K562 (cell line): ENCODE measurements around the gene MTERF4. TPM values are rescaled to one million over a fixed set of nuclear protein-coding genes. Genes with fewer than 3 reads are reported as not detected.

Source experiments
- ATAC-seq: fragments of 200-7000 bp; cut with Tn5 transposase; 3 replicates; pipeline ENCODE4 v1.9.1; 2020; ENCODE audit warnings: moderate library complexity
- BruUV-seq: library from RNA; stranded (reverse); fragments of 400-500 nt; replicated peaks from 2 replicates; lab custom pipeline; 2021; lab: Mats Ljungman, UMichigan
- CTCF ChIA-PET: fragments of 300-600 bp; formaldehyde crosslinking; extraction: SDS; loops from one replicate; lab custom pipeline; 2021; ENCODE audit warnings: low intra/inter-chr PET ratio; lab: Yijun Ruan, JAX
- POLR2A ChIA-PET: fragments of 300-600, 350-650 bp; sonication (Branson Sonifier 250); formaldehyde crosslinking; extraction: SDS; loops from one replicate; lab custom pipeline; 2021; ENCODE audit warnings: antibody characterized with exemption, inconsistent platforms; lab: Yijun Ruan, JAX
- DNase-seq, 4 experiments: peaks; one replicate each; pipeline versions ENCODE4 v3.0.0 to v3.0.0-alpha.2; 2011 to 2018; ENCODE audit warnings: low spot score in 3 of 4, mixed read lengths in 3 of 4; ENCODE audit errors: extremely low read depth in 1 of 4
- FAIRE-seq: peaks from 2 replicates; lab custom pipeline; 2011; peaks lifted over from hg19 to GRCh38; lab: Jason Lieb, UNC
- H2AFZ ChIP-seq: 2 replicates; pipeline ENCODE4 v1.6.0; 2011; ENCODE audit warnings: low read depth, low read length, control low read depth, inconsistent platforms
- H3K27ac ChIP-seq: fragments of 200-600 bp; 3 replicates; pipeline ENCODE4 v1.8.0; 2011; ENCODE audit warnings: low read depth, mild to moderate bottlenecking, control low read depth, inconsistent platforms, low read length, moderate library complexity, mixed read lengths; ENCODE audit errors: extremely low read depth
- H3K27me3 ChIP-seq, 2 experiments: fragments of 300-600 bp in 1 of 2; 2 replicates in 1 of 2; 3 replicates in 1 of 2; pipeline versions ENCODE4 v1.6.0 to v1.8.0; 2011; ENCODE audit warnings: inconsistent platforms in 2 of 2, low read length in 2 of 2, mild to moderate bottlenecking in 1 of 2, mixed read lengths in 1 of 2, moderate library complexity in 1 of 2; ENCODE audit not compliant: control insufficient read depth in 2 of 2, insufficient read depth in 2 of 2
- H3K36me3 ChIP-seq: fragments of 300-600 bp; 3 replicates; pipeline ENCODE4 v1.8.0; 2011; ENCODE audit warnings: mild to moderate bottlenecking, low read length, inconsistent platforms; ENCODE audit not compliant: control insufficient read depth, insufficient read depth
- H3K4me1 ChIP-seq, 2 experiments: fragments of 200-600 bp in 1 of 2; replicated peaks in 1 of 2; 2 replicates in 1 of 2; 3 replicates in 1 of 2; pipeline versions ENCODE4 v1.5.1 to v1.8.0; 2011; ENCODE audit warnings: inconsistent platforms in 2 of 2, low read length in 2 of 2, mild to moderate bottlenecking in 1 of 2, mixed read lengths in 1 of 2, moderate library complexity in 1 of 2; ENCODE audit not compliant: control insufficient read depth in 2 of 2, insufficient read depth in 2 of 2
- H3K4me2 ChIP-seq: 2 replicates; pipeline ENCODE4 v1.6.1; 2011; ENCODE audit warnings: low read length, control low read depth, inconsistent platforms, mixed read lengths; ENCODE audit not compliant: insufficient read depth
- H3K4me3 ChIP-seq: fragments of 200-600 bp; sonication (generic), shearing (Covaris generic); 2 replicates; pipeline ENCODE4 v1.5.1; 2016; ENCODE audit warnings: control low read depth, inconsistent platforms
- H3K79me2 ChIP-seq: fragments of 200-600 bp; 3 replicates; pipeline ENCODE4 v1.8.0; 2011; ENCODE audit warnings: low read length, inconsistent platforms; ENCODE audit not compliant: control insufficient read depth, insufficient read depth
- H3K9ac ChIP-seq, 2 experiments: 2 replicates each; pipeline versions ENCODE4 v1.6.0 to v1.6.1; 2011; ENCODE audit warnings: low read depth in 2 of 2, low read length in 2 of 2, control low read depth in 1 of 2, inconsistent platforms in 1 of 2, mild to moderate bottlenecking in 1 of 2, mixed read lengths in 1 of 2; ENCODE audit not compliant: insufficient read depth in 1 of 2
- H3K9me1 ChIP-seq: one replicate; pipeline ENCODE4 v1.6.0; 2011; ENCODE audit warnings: inconsistent platforms, mild to moderate bottlenecking, low read length, moderate library complexity; ENCODE audit not compliant: control insufficient read depth, insufficient read depth
- H3K9me3 ChIP-seq: replicated peaks from 2 replicates; pipeline ENCODE4 v1.5.1; 2011; ENCODE audit warnings: low read depth, low read length, inconsistent platforms; ENCODE audit not compliant: control insufficient read depth, insufficient read depth
- H4K20me1 ChIP-seq: replicated peaks from 2 replicates; pipeline ENCODE4 v1.6.1; 2011; ENCODE audit warnings: low read length, inconsistent platforms, mixed read lengths; ENCODE audit not compliant: control insufficient read depth, insufficient read depth
- CBX5 ChIP-seq: IDR thresholded peaks from 2 replicates; pipeline ENCODE4 v1.6.1; 2014; ENCODE audit warnings: low read depth, borderline replicate concordance
- CREB1 ChIP-seq, 2 experiments: sonication (generic) in 1 of 2; formaldehyde crosslinking in 1 of 2; IDR thresholded peaks; 2 replicates each; pipeline versions ENCODE4 v1.6.1 to v1.8.0; 2012 to 2022; ENCODE audit warnings: inconsistent platforms in 1 of 2, mild to moderate bottlenecking in 1 of 2, missing genetic modification reagents in 1 of 2, moderate library complexity in 1 of 2
- E2F3 ChIP-seq: fragments of 250-450 bp; sonication (Bioruptor Pico); IDR thresholded peaks from 2 replicates; pipeline ENCODE4 v1.4.0; 2020; ENCODE audit warnings: mild to moderate bottlenecking
- KAT2B ChIP-seq: IDR thresholded peaks from one replicate; pipeline ENCODE4 v1.6.1; 2012; ENCODE audit warnings: low read depth, mild to moderate bottlenecking, control low read depth, inconsistent platforms, low read length, moderate library complexity
- MCM5 ChIP-seq: fragments of 450-650 bp; IDR thresholded peaks from 2 replicates; pipeline ENCODE4 v1.6.1; 2016; ENCODE audit warnings: low read depth
- MEIS2 ChIP-seq: fragments of 450-650 bp; IDR thresholded peaks from 2 replicates; pipeline ENCODE4 v1.6.1; 2014; ENCODE audit warnings: mild to moderate bottlenecking; ENCODE audit not compliant: partially characterized antibody
- NR0B1 ChIP-seq: fragments of 450-650 bp; IDR thresholded peaks from one replicate; pipeline ENCODE4 v1.6.1; 2018; ENCODE audit warnings: mild to moderate bottlenecking, moderate library complexity; ENCODE audit not compliant: partially characterized antibody
- NR2C2 ChIP-seq, 2 experiments: fragments of 200-800 bp in 1 of 2; sonication (Bioruptor generic) in 1 of 2; sonication (generic) in 1 of 2; formaldehyde crosslinking in 1 of 2; IDR thresholded peaks; 2 replicates each; pipeline versions ENCODE4 v1.6.1 to v1.8.0; 2016 to 2022; ENCODE audit warnings: mild to moderate bottlenecking in 1 of 2, missing compliant biosample characterization in 1 of 2, missing genetic modification characterization in 1 of 2, missing genetic modification reagents in 1 of 2
- OTX1 ChIP-seq: fragments of 450-650 bp; formaldehyde crosslinking; IDR thresholded peaks from 2 replicates; pipeline ENCODE4 v1.4.0; 2022; ENCODE audit warnings: mild to moderate bottlenecking
- PTTG1 ChIP-seq: fragments of 450-650 bp; IDR thresholded peaks from 2 replicates; pipeline ENCODE4 v1.6.1; 2016; ENCODE audit warnings: low read depth, mild to moderate bottlenecking, missing genetic modification characterization, missing compliant biosample characterization
- RFX5 ChIP-seq: IDR thresholded peaks from 2 replicates; pipeline ENCODE4 v1.6.1; 2011; ENCODE audit warnings: low read depth, mild to moderate bottlenecking, improper control_type of control experiment, low read length
- THRA ChIP-seq: fragments of 450-650 bp; IDR thresholded peaks from 2 replicates; pipeline ENCODE4 v1.6.1; 2017; ENCODE audit warnings: mild to moderate bottlenecking, moderate library complexity
- TRIM28 ChIP-seq: fragments of 450-650 bp; IDR thresholded peaks from 2 replicates; pipeline ENCODE4 v1.6.1; 2017
- ZFP30 ChIP-seq: fragments of 250-450 bp; sonication (Bioruptor Pico); IDR thresholded peaks from 2 replicates; pipeline ENCODE4 v1.8.0; 2022; ENCODE audit warnings: moderate library complexity, mild to moderate bottlenecking, inconsistent platforms, borderline replicate concordance
- ZFP36 ChIP-seq: fragments of 150-350 bp; IDR thresholded peaks from 2 replicates; pipeline ENCODE4 v1.6.1; 2018; ENCODE audit warnings: low read length, low read depth; ENCODE audit not compliant: partially characterized antibody
- ZHX1 ChIP-seq: fragments of 150-350 bp; conservative IDR thresholded peaks from 2 replicates; pipeline ENCODE4 v1.6.1; 2014; ENCODE audit warnings: low read length
- ZNF133 ChIP-seq: fragments of 250-450 bp; sonication (Bioruptor Pico); IDR thresholded peaks from 2 replicates; pipeline ENCODE4 v1.4.0; 2020; ENCODE audit warnings: mild to moderate bottlenecking
- WGBS: fragments of 100-300 bp; shearing (Covaris generic); methylation state at CpG from one replicate; pipeline ENCODE4 v1.1.6; 2016; ENCODE audit warnings: low coverage, mixed read lengths; ENCODE audit not compliant: insufficient coverage; ENCODE audit errors: missing lambda C conversion rate; 5-methylcytosine and 5-hydroxymethylcytosine counted together
- in situ Hi-C: fragments of 300-500 bp; cut with MboI; formaldehyde crosslinking; loops from 4 replicates; pipeline ENCODE4 v1.15.0; 2018; ENCODE audit warnings: inconsistent platforms, mixed read lengths
- intact Hi-C: fragments of 100-400 bp; cut with micrococcal nuclease; formaldehyde crosslinking; loops from 2 replicates; pipeline ENCODE4 v1.14.2; 2022
- polyA plus RNA-seq, 8 experiments: library from polyadenylated mRNA; depleted of rRNA in 4 of 8; stranded (reverse) in 5 of 8; unstranded in 3 of 8; fragments of >200 nt; fragmentation: Nextera tagmentation in 2 of 8; fragmentation: Illumina TruSeq in 1 of 8; extraction: Ambion mirVana in 2 of 8; extraction: Trizol in 1 of 8; gene quantifications; 2 replicates each; pipeline versions ENCODE4 v1.2.1 to v1.2.3, GENCODE V29; 2011 to 2014; ENCODE audit warnings: inconsistent platforms in 1 of 8, missing spikeins in 1 of 8
- total RNA-seq, 7 experiments: library from RNA; depleted of rRNA in 6 of 7; stranded (reverse); fragments of >200 nt in 6 of 7; fragmentation: Illumina TruSeq in 2 of 7; extraction: Trizol in 2 of 7; gene quantifications; 2 replicates each; pipeline versions ENCODE4 v1.2.1 to v1.2.3, GENCODE V29; 2011 to 2021; ENCODE audit warnings: low replicate concordance in 1 of 7

The MTERF4 gene
- total and polyA plus RNA-seq, 9 of the 15 experiments (the other 6 are each of a cell fraction or from before 2014, with no cell fraction given): 15.3 to 29.6 (median 21.2) TPM

GRCh38 chr2:241061275-241061674, 40.8 kb downstream of the MTERF4 start:
- DNase-seq (no peak), FAIRE-seq (no peak), ATAC-seq (no peak)
- Histone ChIP-seq H3K27me3 (peaks cover 2 to 29% of the 10 kb centered on the region in 2 experiments; a peak in 3 of 5 replicates), H3K79me2 (no peaks in the 10 kb centered on the region), H4K20me1 (no peaks in the 10 kb centered on the region), H3K4me3 (no peak overlapping the region), H2AFZ (no peak overlapping the region), H3K9me3 (no peaks in the 10 kb centered on the region), H3K27ac (no peak overlapping the region), H3K9ac (no peak overlapping the region), H3K36me3 (no peaks in the 10 kb centered on the region), H3K9me1 (no peaks in the 10 kb centered on the region), H3K4me2 (no peak overlapping the region), H3K4me1 (peaks cover 0 to 17% of the 10 kb centered on the region in 2 experiments; a peak in 2 of 5 replicates)
- ChIA-PET CTCF (no interaction called here), POLR2A (no interaction called here)
- intact Hi-C loops: no loop called here
- 4% methylated on average over 5 of the region's 6 CpGs for WGBS
- in situ Hi-C loops: no loop called here
- BruUV-seq: no TSS peak
- TF ChIP-seq ZFP36: no peak
- no peak for TF ChIP-seq NR2C2 (CRISPR knock-in tag; IDR thresholded peaks at IDR 0.05)
- no peak for TF ChIP-seq NR2C2 (tag; IDR thresholded peaks at IDR 0.05)
- no peak for TF ChIP-seq KAT2B
- TF ChIP-seq MCM5: no peak
- TF ChIP-seq THRA: no peak
- no peak for TF ChIP-seq TRIM28
- no peak for TF ChIP-seq RFX5
- no peak for TF ChIP-seq ZFP30 (CRISPR knock-in tag)
- TF ChIP-seq MEIS2: no peak
- TF ChIP-seq ZHX1: no peak
- TF ChIP-seq CBX5: no peak
- no peak for TF ChIP-seq ZNF133 (CRISPR knock-in tag)
- no peak for TF ChIP-seq E2F3 (CRISPR knock-in tag)
- TF ChIP-seq NR0B1: no peak
- TF ChIP-seq CREB1 (IDR thresholded peaks at IDR 0.05): no peak
- no peak for TF ChIP-seq CREB1 (CRISPR knock-in tag; IDR thresholded peaks at IDR 0.05)
- no peak for TF ChIP-seq OTX1 (CRISPR knock-in tag)
- TF ChIP-seq PTTG1 (tag): no peak
